Ovary (tissue), 3 donors: Measurements from ENCODE around the gene THEMIS2.

Source experiments
- EP300 ChIP-seq: sonication (generic); formaldehyde crosslinking; IDR thresholded peaks from one replicate; pipeline ENCODE4 v1.6.1; 2017; ENCODE audit warnings: antibody characterized with exemption
- POLR2A ChIP-seq: fragments of 450-650 bp; IDR thresholded peaks from one replicate; pipeline ENCODE4 v1.6.1; 2017; ENCODE audit warnings: antibody characterized with exemption, mild to moderate bottlenecking, moderate library complexity
- TF ChIP-seq, protein P1 (sequence below), 3 donors: fragments of 450-650 bp in 2 of 3; fragments of 200-600 bp in 1 of 3; IDR thresholded peaks; one replicate each; pipeline versions ENCODE4 v1.5.1 to v1.8.0; 2016 to 2022; ENCODE audit warnings: antibody characterized with exemption in 3 of 3, mild to moderate bottlenecking in 1 of 3
- donor health status: DM: no; HTN: no; CAD: no.

DNA sequence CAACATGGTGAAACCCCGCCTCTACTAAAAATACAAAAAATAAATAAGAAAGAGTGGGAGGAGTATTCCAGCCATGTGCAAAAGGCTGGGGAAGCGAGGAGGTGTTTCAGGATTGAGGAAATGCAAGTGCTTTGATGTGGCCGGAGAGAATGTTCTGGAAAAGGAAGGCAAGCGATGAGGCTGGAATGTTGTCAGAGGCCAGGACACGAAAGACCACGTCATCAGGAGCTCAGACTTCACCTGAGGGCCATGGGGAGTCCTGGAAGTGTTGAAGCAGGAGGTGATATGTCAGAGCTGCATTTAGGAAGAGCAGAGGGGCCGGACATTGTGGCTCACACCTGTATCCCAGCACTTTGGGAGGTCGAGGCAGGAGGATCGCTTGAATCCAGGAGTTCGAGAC is 10.9 kb upstream of the THEMIS2 start:
- TF ChIP-seq, protein P1, sequence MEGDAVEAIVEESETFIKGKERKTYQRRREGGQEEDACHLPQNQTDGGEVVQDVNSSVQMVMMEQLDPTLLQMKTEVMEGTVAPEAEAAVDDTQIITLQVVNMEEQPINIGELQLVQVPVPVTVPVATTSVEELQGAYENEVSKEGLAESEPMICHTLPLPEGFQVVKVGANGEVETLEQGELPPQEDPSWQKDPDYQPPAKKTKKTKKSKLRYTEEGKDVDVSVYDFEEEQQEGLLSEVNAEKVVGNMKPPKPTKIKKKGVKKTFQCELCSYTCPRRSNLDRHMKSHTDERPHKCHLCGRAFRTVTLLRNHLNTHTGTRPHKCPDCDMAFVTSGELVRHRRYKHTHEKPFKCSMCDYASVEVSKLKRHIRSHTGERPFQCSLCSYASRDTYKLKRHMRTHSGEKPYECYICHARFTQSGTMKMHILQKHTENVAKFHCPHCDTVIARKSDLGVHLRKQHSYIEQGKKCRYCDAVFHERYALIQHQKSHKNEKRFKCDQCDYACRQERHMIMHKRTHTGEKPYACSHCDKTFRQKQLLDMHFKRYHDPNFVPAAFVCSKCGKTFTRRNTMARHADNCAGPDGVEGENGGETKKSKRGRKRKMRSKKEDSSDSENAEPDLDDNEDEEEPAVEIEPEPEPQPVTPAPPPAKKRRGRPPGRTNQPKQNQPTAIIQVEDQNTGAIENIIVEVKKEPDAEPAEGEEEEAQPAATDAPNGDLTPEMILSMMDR (IDR thresholded peaks at IDR 0.05), result no peak
- TF ChIP-seq POLR2A (no peak), EP300 (no peak)
